ENCODE results near the gene HLX. TPM values are rescaled to one million over a fixed set of nuclear protein-coding genes. Genes with fewer than 3 reads are reported as not detected.
A peak's percentile ranks its signal among the peaks of the same experiment; 100 is the strongest.

Gene HLX
- total RNA-seq, 1 donor from 2014 or later = 7.2 TPM

DNA sequence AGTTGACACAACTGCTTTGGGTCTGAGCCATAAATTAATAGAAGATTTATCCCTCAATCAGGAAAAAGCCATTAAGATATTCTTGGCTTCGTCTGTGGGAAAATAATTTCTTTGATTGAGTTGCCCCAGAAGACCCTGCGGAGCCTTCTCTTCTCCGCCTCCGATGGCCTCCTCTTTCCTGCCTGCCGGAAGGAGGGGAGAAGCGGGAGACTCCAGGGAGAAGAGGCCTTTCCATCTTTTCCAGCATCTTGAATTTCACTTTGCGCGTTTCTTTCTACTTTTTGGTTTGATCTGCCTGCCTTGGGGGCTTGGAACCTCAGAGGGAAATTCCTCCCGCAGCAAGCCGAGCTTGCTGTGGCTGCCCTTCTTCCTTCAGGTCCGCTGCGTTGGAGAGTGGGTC, 16.8 kb downstream of the HLX start:
- Mint-ChIP-seq H3K9me3 (peaks cover 21% of the 10 kb centered on the region), H3K36me3 (ENCODE audit: low read depth) (peaks cover 4% of the 10 kb centered on the region), H3K27ac (no peak overlapping the region), H3K4me3 (no peak overlapping the region), H3K4me1 (no peaks in the 10 kb centered on the region), H3K27me3 (peaks cover 46% of the 10 kb centered on the region)
- no peak for DNase-seq
- intact Hi-C loops (cut with micrococcal nuclease) = no loop called here

DNA sequence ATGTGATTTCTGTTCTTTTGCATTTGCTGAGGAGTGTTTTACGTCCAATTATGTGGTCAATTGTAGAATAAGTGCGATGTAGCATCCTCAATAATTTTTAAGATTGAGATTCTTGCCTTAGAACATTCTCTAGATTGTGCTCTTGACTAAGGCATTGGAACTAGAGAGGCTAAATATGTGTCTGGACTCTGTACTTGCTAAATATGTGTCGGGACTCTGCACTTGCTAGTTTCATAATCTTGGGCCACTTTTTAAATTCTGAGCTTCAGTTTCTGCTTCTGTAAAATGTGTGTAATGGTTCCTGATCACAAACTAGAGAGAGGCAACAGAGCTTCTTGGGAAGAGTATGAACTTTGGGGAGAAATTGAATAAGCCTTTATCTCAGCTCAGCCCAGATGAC, 21.6 kb downstream of the HLX start:
- Mint-ChIP-seq H3K9me3 (peaks cover 4% of the 10 kb centered on the region), H3K4me3 (no peak overlapping the region), H3K36me3 (ENCODE audit: low read depth) (no peaks in the 10 kb centered on the region), H3K4me1 (no peaks in the 10 kb centered on the region), H3K27me3 (peaks cover 8% of the 10 kb centered on the region), H3K27ac (no peak overlapping the region)
- intact Hi-C loops (cut with micrococcal nuclease) = no loop called here
- DNase-seq = no peak

- DNase-seq = no peak
- H3K4me3 Mint-ChIP-seq = no peak overlapping the region
- intact Hi-C loops (cut with micrococcal nuclease) = no loop called here
- H3K9me3 Mint-ChIP-seq = peaks cover 4% of the 10 kb centered on the region
- H3K27ac Mint-ChIP-seq = no peak overlapping the region
- H3K4me1 Mint-ChIP-seq = no peaks in the 10 kb centered on the region
- H3K27me3 Mint-ChIP-seq = peaks cover 6% of the 10 kb centered on the region
- H3K36me3 Mint-ChIP-seq (ENCODE audit: low read depth) = no peaks in the 10 kb centered on the region
Observed at GRCh38 chr1:220901881-220902280, 22.6 kb downstream of the HLX start.

DNA sequence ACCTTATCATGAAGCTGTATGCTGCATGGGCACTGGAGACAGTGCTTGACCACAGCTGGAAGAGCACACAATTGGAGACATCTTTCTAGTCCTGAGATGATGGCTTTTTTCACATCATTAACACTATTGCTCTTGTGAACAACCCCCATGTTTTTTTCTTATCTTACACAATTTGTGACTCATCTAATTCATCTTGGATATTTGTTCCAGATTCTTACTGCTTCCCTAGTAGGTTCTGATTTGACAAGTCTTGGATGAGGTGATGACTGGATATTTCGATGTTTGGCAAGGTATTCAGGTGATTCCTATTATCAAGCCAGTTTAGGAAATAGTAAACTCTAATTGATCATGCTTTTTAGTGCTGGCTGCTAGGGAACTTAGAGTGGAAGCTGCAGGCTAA, 23.7 kb downstream of the HLX start:
- H3K36me3 Mint-ChIP-seq (ENCODE audit: low read depth) = no peaks in the 10 kb centered on the region
- intact Hi-C loops (cut with micrococcal nuclease) = no loop called here

GRCh38 chr1:220904876-220905275, 25.6 kb downstream of the HLX start:
- intact Hi-C loops (cut with micrococcal nuclease) = no loop called here
- no peaks in the 10 kb centered on the region for H3K36me3 Mint-ChIP-seq (ENCODE audit: low read depth)

More for the DNA sequence above, 23.7 kb downstream of the HLX start:
- Mint-ChIP-seq H3K9me3 (peaks cover 2% of the 10 kb centered on the region), H3K4me3 (no peak overlapping the region), H3K4me1 (no peaks in the 10 kb centered on the region), H3K27me3 (peaks cover 6% of the 10 kb centered on the region), H3K27ac (no peak overlapping the region)
- DNase-seq = no peak

GRCh38 chr1:220905650-220906560, 26.7 kb downstream of the HLX start:
- Mint-ChIP-seq H3K4me3 (no peak overlapping the region), H3K36me3 (ENCODE audit: low read depth) (no peaks in the 10 kb centered on the region), H3K4me1 (no peaks in the 10 kb centered on the region), H3K27me3 (no peaks in the 10 kb centered on the region), H3K9me3 (no peaks in the 10 kb centered on the region), H3K27ac (no peak overlapping the region)
- intact Hi-C loops (cut with micrococcal nuclease) = no loop called here
- DNase-seq = no peak

More at GRCh38 chr1:220904876-220905275, 25.6 kb downstream of the HLX start:
- H3K27ac Mint-ChIP-seq = no peak overlapping the region
- H3K4me3 Mint-ChIP-seq = no peak overlapping the region
- DNase-seq = no peak
- no peaks in the 10 kb centered on the region for H3K4me1 Mint-ChIP-seq
- H3K9me3 Mint-ChIP-seq = no peaks in the 10 kb centered on the region
- peaks cover 4% of the 10 kb centered on the region for H3K27me3 Mint-ChIP-seq

DNA sequence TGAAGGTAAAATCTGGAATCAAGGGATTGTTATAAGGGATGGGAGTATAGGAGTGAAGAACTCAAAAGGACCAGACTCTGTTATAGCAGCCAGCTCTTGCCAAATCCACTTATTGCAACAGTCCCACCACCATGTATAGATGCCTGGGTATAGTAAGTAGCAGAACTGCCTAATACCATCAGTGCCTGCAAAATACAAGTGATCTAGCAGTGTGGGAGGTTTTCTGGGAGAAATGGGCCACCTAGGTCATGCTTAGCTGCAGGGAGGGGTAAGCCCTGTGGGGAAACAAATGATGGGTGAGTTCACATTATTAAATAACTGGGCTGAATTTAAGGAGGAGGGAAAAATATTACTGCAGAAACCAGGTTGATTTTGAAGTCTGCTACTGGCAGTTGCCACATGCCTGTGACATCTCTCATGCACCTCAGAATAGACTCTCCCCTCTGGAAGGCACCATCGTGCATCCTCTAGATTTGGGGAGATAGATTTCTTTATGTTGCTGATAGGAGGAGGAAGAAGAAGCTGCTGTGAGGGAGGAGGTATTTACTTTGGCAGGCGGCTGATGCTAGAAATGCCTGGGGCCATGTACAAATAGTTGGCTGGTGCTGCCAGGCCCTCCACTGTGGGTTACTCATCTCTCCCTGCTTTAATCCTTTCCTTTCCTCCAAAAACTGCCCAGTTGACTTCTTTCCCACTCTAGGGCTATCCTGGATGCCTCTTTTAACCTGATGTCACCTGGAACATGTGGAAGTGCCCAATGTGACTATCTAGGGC, 27.5 kb downstream of the HLX start:
- no peak for DNase-seq
- Mint-ChIP-seq H3K27ac (no peak overlapping the region), H3K27me3 (no peaks in the 10 kb centered on the region), H3K36me3 (ENCODE audit: low read depth) (no peaks in the 10 kb centered on the region), H3K9me3 (no peaks in the 10 kb centered on the region), H3K4me1 (no peaks in the 10 kb centered on the region), H3K4me3 (no peak overlapping the region)
- intact Hi-C loops (cut with micrococcal nuclease) = no loop called here

GRCh38 chr1:220908757-220909156, 29.5 kb downstream of the HLX start:
- H3K4me3 Mint-ChIP-seq = no peak overlapping the region
- H3K27me3 Mint-ChIP-seq = no peaks in the 10 kb centered on the region
- intact Hi-C loops (cut with micrococcal nuclease) = no loop called here
- no peaks in the 10 kb centered on the region for H3K4me1 Mint-ChIP-seq
- H3K36me3 Mint-ChIP-seq (ENCODE audit: low read depth) = no peaks in the 10 kb centered on the region
- DNase-seq = no peak
- no peak overlapping the region for H3K27ac Mint-ChIP-seq
- H3K9me3 Mint-ChIP-seq = no peaks in the 10 kb centered on the region

DNA sequence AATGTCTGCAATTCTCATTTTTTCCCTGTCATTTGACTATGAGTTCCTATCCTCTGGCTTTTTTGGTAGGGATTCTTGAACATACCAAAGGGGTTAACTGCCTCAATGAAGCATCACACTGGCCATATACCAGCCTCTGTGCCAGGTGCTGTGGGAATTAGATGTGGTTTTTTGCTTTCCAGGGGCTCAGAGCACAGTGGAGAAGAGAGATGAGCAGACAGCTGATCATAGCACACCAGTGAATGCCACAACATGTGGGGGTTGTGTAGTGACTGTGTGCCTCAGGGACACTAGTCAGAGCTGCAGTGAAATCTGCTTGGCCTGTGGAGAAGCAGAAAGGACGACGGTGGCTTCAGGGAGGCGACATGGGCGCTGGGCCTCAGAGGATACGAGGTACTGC, 30.8 kb downstream of the HLX start:
- no peaks in the 10 kb centered on the region for H3K4me1 Mint-ChIP-seq
- no peak overlapping the region for H3K27ac Mint-ChIP-seq
- no peaks in the 10 kb centered on the region for H3K27me3 Mint-ChIP-seq
- DNase-seq = no peak
- H3K4me3 Mint-ChIP-seq = no peak overlapping the region
- H3K36me3 Mint-ChIP-seq (ENCODE audit: low read depth) = no peaks in the 10 kb centered on the region
- no peaks in the 10 kb centered on the region for H3K9me3 Mint-ChIP-seq
- intact Hi-C loops (cut with micrococcal nuclease) = no loop called here

- intact Hi-C loops (cut with micrococcal nuclease) = no loop called here
- Mint-ChIP-seq H3K27me3 (no peaks in the 10 kb centered on the region), H3K27ac (peak overlapping the region; percentile 17), H3K4me3 (no peak overlapping the region), H3K9me3 (no peaks in the 10 kb centered on the region), H3K36me3 (ENCODE audit: low read depth) (no peaks in the 10 kb centered on the region), H3K4me1 (no peaks in the 10 kb centered on the region)
- no peak for DNase-seq
Observed at GRCh38 chr1:220914283-220915116, 35.3 kb downstream of the HLX start.

DNA sequence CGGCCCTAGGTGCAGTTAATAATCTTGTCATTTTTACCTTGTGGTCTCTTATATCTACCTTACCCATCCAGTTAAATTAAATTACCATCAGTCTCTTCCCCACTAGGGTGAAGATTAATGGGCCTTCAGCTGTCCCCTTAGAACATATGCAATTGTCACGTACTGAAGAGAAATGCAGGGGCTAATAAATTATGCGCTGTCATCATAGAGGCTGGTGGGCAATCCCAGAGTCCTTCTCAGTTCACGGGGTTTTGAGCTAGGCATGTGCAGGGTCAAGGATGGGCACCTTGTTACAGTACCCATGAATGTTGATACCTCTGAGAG, 35.8 kb downstream of the HLX start:
- Mint-ChIP-seq H3K27ac (no peak overlapping the region), H3K27me3 (no peaks in the 10 kb centered on the region), H3K36me3 (ENCODE audit: low read depth) (no peaks in the 10 kb centered on the region), H3K9me3 (no peaks in the 10 kb centered on the region), H3K4me1 (no peaks in the 10 kb centered on the region), H3K4me3 (no peak overlapping the region)
- intact Hi-C loops (cut with micrococcal nuclease) = no loop called here
- DNase-seq = no peak

DNA sequence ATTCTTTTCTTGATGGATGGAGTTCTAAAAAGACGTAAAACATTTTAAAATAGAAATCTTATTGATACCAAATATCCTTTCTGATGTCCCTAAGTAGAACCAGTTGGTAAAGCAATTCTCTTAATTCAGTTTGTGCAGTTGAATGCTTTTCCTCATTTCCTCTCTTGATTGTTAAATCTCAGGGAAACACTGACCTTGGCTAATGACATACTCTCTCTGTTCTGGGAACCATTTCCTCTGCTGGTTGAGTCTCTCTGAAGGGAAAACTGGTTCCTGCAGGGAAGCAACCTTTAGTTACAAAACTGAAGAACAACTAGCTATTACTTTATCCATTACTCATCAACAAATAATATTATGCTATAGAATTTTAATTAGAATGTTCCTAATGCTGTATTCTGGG, 36.7 kb downstream of the HLX start:
- Mint-ChIP-seq H3K27ac (no peak overlapping the region), H3K4me3 (no peak overlapping the region), H3K9me3 (no peaks in the 10 kb centered on the region), H3K36me3 (ENCODE audit: low read depth) (no peaks in the 10 kb centered on the region), H3K4me1 (no peaks in the 10 kb centered on the region), H3K27me3 (no peaks in the 10 kb centered on the region)
- no peak for DNase-seq
- intact Hi-C loops (cut with micrococcal nuclease) = no loop called here

GRCh38 chr1:220917101-220917500, 37.9 kb downstream of the HLX start:
- no peaks in the 10 kb centered on the region for H3K9me3 Mint-ChIP-seq
- H3K27me3 Mint-ChIP-seq = no peaks in the 10 kb centered on the region
- intact Hi-C loops (cut with micrococcal nuclease) = no loop called here
- no peaks in the 10 kb centered on the region for H3K4me1 Mint-ChIP-seq
- H3K36me3 Mint-ChIP-seq (ENCODE audit: low read depth) = no peaks in the 10 kb centered on the region
- no peak for DNase-seq
- no peak overlapping the region for H3K4me3 Mint-ChIP-seq
- no peak overlapping the region for H3K27ac Mint-ChIP-seq
